HG02943 (cell line): ENCODE results near the gene ERVMER34-1.

ENCODE experiments used
- ATAC-seq: cut with Tn5 transposase; IDR thresholded peaks from one replicate; pipeline ENCODE4 v1.9.1; 2021; ENCODE audit warnings: mild to moderate bottlenecking, low read depth, moderate library complexity; ENCODE audit not compliant: unreplicated experiment

ERVMER34-1 gene

GRCh38 chr4:52750819-52751486 is at the start of gene ERVMER34-1:
TSS of gene ERVMER34-1 (minus strand) at chr4:52751425. CDS start at chr4:52745520, 5,905 bp downstream.
- ATAC-seq: no peak

GRCh38 chr4:52799813-52800212 is 48.6 kb upstream of the ERVMER34-1 start:
- ATAC-seq: no peak

GRCh38 chr4:52795533-52795932 is 44.3 kb upstream of the ERVMER34-1 start:
- no peak for ATAC-seq

GRCh38 chr4:52791936-52792335 is 40.7 kb upstream of the ERVMER34-1 start:
- ATAC-seq: no peak

GRCh38 chr4:52789774-52790173 is 38.5 kb upstream of the ERVMER34-1 start:
- ATAC-seq: no peak

- no peak for ATAC-seq
These were observed 37.6 kb upstream of the ERVMER34-1 start for GRCh38 chr4:52788806-52789205.

- ATAC-seq: no peak
These were observed 31.8 kb upstream of the ERVMER34-1 start for GRCh38 chr4:52783069-52783468.

- no peak for ATAC-seq
These were observed 29.6 kb upstream of the ERVMER34-1 start for GRCh38 chr4:52780617-52781354.

- no peak for ATAC-seq
These were observed 29.0 kb upstream of the ERVMER34-1 start for GRCh38 chr4:52780206-52780605.

GRCh38 chr4:52760256-52760655 is 9.0 kb upstream of the ERVMER34-1 start:
- no peak for ATAC-seq

GRCh38 chr4:52755426-52755825 is 4.2 kb upstream of the ERVMER34-1 start:
- no peak for ATAC-seq

GRCh38 chr4:52752936-52753335 is 1.7 kb upstream of the ERVMER34-1 start:
- ATAC-seq: no peak

GRCh38 chr4:52751487-52751911 is 274 bp upstream of the ERVMER34-1 start:
- ATAC-seq: no peak

- ATAC-seq: no peak
These were observed 1.0 kb downstream of the ERVMER34-1 start for GRCh38 chr4:52750213-52750612.

GRCh38 chr4:52748432-52748831 is 2.8 kb downstream of the ERVMER34-1 start:
- peak; percentile 50 for ATAC-seq

- ATAC-seq: no peak
These were observed 6.6 kb downstream of the ERVMER34-1 start for GRCh38 chr4:52744588-52744987.

- ATAC-seq: no peak
These were observed 7.7 kb downstream of the ERVMER34-1 start for GRCh38 chr4:52743444-52744019.

GRCh38 chr4:52729586-52729985 is 21.6 kb downstream of the ERVMER34-1 start:
- ATAC-seq: no peak

- no peak for ATAC-seq
These were observed 22.5 kb downstream of the ERVMER34-1 start for GRCh38 chr4:52728691-52729240.

GRCh38 chr4:52726826-52727580 is 24.2 kb downstream of the ERVMER34-1 start:
- ATAC-seq: no peak
